Cardiac fibroblast (primary cell): ENCODE measurements around the gene RASA3.

Source experiments
- DNase-seq, 2 donors: peaks; one replicate each; pipeline versions ENCODE4 v3.0.0 to v3.0.0-alpha.2; 2010; ENCODE audit warnings: low read depth in 2 of 2
- H3K4me3 ChIP-seq, 2 donors: replicated peaks in 1 of 2; 1 replicate in 1 of 2; 2 replicates in 1 of 2; pipeline ENCODE4 v1.5.1; 2011; ENCODE audit warnings: low read depth in 2 of 2, low read length in 2 of 2, mild to moderate bottlenecking in 2 of 2, moderate library complexity in 1 of 2
- CTCF ChIP-seq: IDR thresholded peaks from one replicate; pipeline ENCODE4 v1.5.1; 2011; ENCODE audit warnings: low read depth, mild to moderate bottlenecking, low read length, inconsistent platforms

RASA3 gene

DNA sequence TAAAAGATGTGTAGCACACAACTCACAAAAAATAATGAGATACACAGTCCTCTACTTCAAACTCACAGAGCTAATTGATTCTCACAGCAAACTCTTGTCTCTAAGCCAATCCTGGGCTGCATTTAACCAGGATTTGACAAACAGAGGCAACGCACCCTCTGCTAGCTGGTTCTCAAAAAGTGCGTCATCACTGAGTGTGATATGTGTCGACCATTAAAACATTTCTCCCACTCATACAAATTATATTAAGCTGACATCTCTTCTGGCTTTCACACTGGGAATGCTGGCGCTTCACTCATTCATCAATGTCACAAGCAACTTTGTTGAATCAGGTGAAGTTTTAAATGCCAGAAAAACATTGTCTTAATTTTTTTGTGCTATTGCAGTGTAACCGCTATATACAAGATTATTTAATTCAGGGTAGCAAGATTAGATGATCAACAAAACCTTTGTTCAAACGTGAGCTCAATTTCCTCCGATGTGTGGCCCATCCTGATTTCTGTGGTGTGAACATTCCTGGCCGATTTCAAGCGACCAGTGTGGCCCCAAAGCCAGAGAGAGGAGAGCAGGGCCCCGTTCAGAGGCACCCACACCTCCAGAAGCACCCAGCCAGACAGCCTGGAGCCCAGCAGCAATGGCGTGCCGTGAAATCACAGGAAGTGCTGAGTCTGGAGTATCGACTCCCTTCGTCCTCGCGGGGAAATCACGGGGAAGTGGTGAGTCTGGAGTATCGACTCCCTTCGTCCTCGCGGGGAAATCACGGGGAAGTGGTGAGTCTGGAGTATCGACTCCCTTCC lies 49.4 kb downstream of the RASA3 start:
- H3K4me3 ChIP-seq: no peak overlapping the region
- no peak for DNase-seq
- no peak for TF ChIP-seq CTCF

DNA sequence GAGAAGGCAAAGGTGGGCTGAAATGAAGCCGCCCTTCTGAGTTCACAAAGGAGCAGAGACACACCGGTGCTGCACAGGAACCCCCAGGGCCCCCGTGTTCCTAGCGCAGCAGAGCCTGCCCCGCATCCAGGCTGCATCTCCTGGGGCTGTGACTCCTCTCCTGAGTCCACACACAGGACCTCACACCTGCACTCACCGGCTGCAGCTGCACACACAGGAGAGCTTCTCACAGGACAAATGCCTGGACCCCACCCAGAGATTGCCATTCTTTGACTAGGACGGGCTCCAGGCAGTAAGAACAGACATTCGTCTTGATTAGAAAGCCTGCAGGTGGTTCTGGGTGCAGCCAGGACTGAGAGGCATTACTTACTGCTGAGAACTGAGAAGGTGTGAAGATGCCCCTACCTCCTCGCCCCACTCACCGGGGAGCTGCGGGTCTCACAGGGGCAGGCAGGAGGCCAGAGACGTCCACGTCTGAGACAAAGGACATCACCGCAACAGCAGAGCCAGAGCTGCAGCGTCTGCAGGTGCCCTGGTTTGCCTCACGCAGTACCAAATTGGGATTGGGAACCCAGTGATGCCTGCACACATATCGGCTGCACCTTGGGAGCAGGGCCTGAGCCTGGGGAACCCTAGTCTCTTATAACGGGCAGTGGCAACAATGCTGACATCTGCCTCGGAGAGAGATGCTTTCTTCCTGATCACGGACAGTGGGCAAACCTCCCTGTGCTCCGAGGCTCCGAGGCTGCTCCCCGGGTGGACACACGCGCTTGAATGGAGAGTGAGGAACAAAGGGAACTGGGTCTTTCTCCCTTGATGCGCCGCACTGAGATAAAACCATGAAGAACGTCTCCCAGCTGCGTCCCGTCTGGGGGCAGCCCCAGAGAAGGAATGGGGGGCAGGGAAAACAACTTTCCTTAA lies 50.4 kb downstream of the RASA3 start:
- H3K4me3 ChIP-seq: no peak overlapping the region
- DNase-seq: no peak
- TF ChIP-seq CTCF: no peak

DNA sequence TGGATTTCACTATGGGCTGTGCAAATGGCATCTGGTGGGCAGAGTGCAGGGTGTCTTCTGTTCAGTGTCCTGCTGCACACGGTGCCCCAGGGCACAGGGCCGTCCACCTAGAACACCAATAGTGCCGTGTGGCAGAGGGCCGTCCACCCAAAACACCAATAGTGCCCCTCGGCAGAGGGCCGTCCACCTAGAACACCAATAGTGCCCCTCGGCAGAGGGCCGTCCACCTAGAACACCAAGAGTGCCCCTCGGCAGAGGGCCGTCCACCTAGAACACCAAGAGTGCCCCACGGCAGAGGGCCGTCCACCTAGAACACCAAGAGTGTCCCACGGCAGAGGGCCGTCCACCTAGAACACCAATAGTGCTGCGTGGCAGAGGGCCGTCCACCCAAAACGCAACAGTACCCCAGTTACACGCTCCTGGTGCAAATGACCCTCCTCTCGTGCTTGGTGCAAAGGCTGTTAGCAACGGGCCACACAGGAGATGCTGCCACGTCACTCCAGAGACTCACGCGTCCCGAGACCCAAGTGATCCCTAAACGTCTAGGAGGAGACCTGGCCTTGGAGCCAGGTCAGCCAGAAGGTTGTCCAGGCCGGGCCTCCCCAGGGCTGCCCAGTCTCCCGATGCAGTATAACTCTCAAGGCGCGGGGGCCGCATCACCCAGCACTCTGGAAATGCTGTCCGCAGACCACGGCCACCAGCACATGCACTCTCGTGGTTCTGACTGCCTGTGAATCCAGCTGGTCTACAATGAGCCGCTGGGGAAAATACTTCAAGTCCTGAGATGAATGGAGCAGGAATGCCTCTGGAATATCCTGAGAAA lies 51.5 kb downstream of the RASA3 start:
- TF ChIP-seq CTCF: no peak
- DNase-seq: no peak
- H3K4me3 ChIP-seq: no peak overlapping the region

DNA sequence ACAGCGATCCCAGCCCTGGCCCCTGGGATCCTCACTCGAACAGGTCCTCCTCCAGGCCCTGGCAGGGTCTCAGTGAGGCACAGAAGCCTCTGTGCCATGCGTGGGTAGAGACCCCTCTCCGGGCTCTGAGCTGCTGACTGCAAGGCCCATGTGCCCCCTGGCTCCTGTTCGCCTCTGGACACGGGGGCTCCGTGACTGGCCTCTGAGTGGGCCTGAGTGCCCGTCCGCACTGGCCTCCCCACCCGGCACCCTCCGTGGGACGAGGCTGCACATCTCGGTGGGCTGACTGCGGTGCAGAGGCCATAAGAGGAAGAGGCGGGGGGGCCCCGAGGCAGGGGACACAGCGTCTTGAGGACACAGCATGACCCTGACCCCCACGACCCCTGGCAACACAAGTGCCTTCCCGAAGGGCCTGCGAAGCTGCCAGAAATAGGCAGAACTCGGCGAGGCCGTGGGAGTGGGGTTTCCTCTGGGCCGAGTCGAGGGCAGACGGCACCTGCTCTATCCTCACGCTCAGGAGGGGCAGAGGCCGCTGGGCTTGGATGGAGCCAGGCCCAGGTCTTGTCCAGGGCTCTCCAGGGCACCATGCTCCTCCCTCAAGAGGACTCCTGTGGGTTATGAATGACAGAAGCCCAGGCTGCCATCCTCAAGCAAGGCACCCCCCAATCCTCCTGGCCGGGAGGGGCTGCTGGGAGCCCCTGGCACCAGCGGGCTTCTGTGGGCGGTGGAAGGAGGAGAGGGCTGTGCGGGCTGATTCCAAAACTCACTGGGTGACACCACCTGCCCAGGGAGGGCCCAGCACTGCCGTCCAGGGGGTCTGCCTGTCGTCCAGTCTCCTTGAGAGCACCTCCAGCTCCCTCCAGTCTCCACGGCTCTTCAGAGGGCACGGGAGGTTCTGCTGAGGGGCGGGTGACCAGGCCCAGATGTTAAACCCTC lies 52.6 kb downstream of the RASA3 start:
- no peak for DNase-seq
- no peak for TF ChIP-seq CTCF
- no peak overlapping the region for H3K4me3 ChIP-seq

DNA sequence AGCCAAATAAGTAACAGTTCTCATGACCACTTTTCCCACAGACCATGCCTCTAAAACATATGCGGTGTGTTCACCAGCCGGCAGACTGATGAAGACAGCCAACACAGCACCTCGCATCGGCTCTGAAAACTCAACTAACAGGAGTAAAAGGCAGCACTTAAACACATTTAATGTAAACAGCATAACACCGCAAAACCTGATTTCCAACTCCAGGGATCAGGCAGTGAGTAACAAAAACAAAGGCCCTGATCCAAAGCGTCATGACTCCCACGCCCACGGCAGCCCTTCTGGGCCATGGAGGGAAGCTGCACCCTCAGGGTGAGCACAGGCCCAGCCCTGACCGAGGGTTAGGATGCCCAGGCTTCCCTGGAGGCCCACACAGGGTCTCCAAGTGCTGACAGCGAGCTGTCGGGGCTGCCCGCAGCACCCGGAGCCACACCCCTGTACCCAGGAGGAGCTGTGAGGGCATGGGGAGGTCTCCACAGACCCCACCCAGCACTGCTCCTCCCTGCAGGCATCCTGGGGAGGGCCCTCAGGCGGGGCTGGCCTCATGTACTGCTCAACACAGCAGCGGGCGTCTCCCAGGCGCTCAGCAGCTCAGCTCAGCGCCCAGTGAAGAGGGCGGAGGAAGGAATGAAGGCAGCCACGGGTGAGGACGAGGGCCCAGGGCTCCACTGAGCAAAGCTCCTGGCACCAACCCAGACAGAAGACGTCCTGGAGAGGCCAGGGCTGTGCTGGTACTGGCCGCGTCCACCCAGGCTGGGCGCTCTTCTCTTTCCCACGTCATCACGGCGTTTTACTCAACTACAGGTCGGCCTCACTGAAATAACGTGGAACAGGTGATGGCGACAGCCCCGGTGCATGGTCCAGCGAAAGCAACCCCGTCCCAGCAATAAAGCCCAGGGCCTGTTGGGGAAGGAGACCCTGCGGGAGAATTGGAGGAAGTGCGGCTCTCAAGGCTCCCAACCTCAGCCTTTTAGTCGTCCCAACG lies 53.7 kb downstream of the RASA3 start:
- no peak overlapping the region for H3K4me3 ChIP-seq
- no peak for TF ChIP-seq CTCF
- peak; percentile 70 to 80 for DNase-seq
